SK-N-SH (cell line): ENCODE data around the gene CAMSAP1. TPM values are rescaled to one million over a fixed set of nuclear protein-coding genes. Genes with fewer than 3 reads are reported as not detected.

Experiments
- CTCF ChIA-PET: fragments of 300-600, 350-600 bp; formaldehyde crosslinking; extraction: SDS; loops from one replicate; lab custom pipeline; 2021; lab: Yijun Ruan, JAX
- POLR2A ChIA-PET: fragments of 350-600 bp; sonication (Branson Sonifier 250); formaldehyde crosslinking; extraction: SDS; loops from one replicate; lab custom pipeline; 2020; ENCODE audit warnings: antibody characterized with exemption, inconsistent platforms; lab: Yijun Ruan, JAX
- DNase-seq: peaks from one replicate; pipeline ENCODE4 v3.0.0; 2012
- H2AFZ ChIP-seq: fragments of 200-600 bp; sonication (generic); 2 replicates; pipeline ENCODE4 v1.8.1; 2016; ENCODE audit warnings: antibody characterized with exemption, mild to moderate bottlenecking, low read depth
- H3F3A ChIP-seq: fragments of 200-600 bp; sonication (generic); replicated peaks from 2 replicates; pipeline ENCODE3; 2016; ENCODE audit warnings: antibody characterized with exemption, mild to moderate bottlenecking; ENCODE audit not compliant: insufficient read depth
- H3K27ac ChIP-seq, 2 experiments: fragments of 200-500 bp in 1 of 2; fragments of 200-600 bp in 1 of 2; sonication (Bioruptor generic) in 1 of 2; sonication (generic), shearing (Covaris generic) in 1 of 2; 2 replicates each; pipeline versions ENCODE4 v1.5.1 to v1.6.1; 2014 to 2016; ENCODE audit warnings: low read depth in 2 of 2, inconsistent platforms in 1 of 2, low read length in 1 of 2, mild to moderate bottlenecking in 1 of 2, mixed read lengths in 1 of 2
- H3K27me3 ChIP-seq: fragments of 200-600 bp; sonication (generic), shearing (Covaris generic); 2 replicates; pipeline ENCODE4 v1.6.1; 2016; ENCODE audit warnings: mixed run types; ENCODE audit not compliant: insufficient read depth
- H3K36me3 ChIP-seq, 2 experiments: fragments of 200-500 bp in 1 of 2; fragments of 200-600 bp in 1 of 2; sonication (Bioruptor generic) in 1 of 2; sonication (generic) in 1 of 2; replicated peaks in 1 of 2; 2 replicates each; pipeline versions ENCODE3 to v1.5.1; 2014 to 2016; ENCODE audit warnings: low read length in 1 of 2, mild to moderate bottlenecking in 1 of 2; ENCODE audit not compliant: insufficient read depth in 2 of 2, control insufficient read depth in 1 of 2
- H3K4me1 ChIP-seq, 2 experiments: fragments of 200-500 bp in 1 of 2; fragments of 200-600 bp in 1 of 2; sonication (Bioruptor generic) in 1 of 2; sonication (generic), shearing (Covaris generic) in 1 of 2; 2 replicates each; pipeline versions ENCODE4 v1.5.1 to v1.6.1; 2014 to 2016; ENCODE audit warnings: low read depth in 1 of 2, low read length in 1 of 2, mixed run types in 1 of 2; ENCODE audit not compliant: insufficient read depth in 2 of 2, control insufficient read depth in 1 of 2
- H3K4me2 ChIP-seq: fragments of 200-600 bp; sonication (generic), shearing (Covaris generic); 2 replicates; pipeline ENCODE4 v1.6.1; 2017; ENCODE audit warnings: mixed run types
- H3K4me3 ChIP-seq, 2 experiments: fragments of 200-500 bp in 1 of 2; fragments of 200-600 bp in 1 of 2; sonication (Bioruptor generic) in 1 of 2; sonication (generic), shearing (Covaris generic) in 1 of 2; 2 replicates each; pipeline versions ENCODE4 v1.5.1 to v1.8.1; 2014 to 2016; ENCODE audit warnings: low read depth in 2 of 2, inconsistent platforms in 1 of 2, low read length in 1 of 2, mild to moderate bottlenecking in 1 of 2, mixed read lengths in 1 of 2, moderate library complexity in 1 of 2
- H3K79me2 ChIP-seq: fragments of 200-600 bp; sonication (generic); 2 replicates; pipeline ENCODE4 v1.8.1; 2017; ENCODE audit warnings: mild to moderate bottlenecking; ENCODE audit not compliant: insufficient read depth
- H3K9ac ChIP-seq: fragments of 200-600 bp; sonication (generic); 2 replicates; pipeline ENCODE4 v1.6.1; 2017; ENCODE audit warnings: mixed run types
- H3K9me2 ChIP-seq: fragments of 200-600 bp; sonication (generic); 2 replicates; pipeline ENCODE4 v1.6.1; 2017; ENCODE audit warnings: mixed run types
- H3K9me3 ChIP-seq: fragments of 200-600 bp; sonication (generic); 2 replicates; pipeline ENCODE4 v1.6.1; 2017; ENCODE audit warnings: mixed run types, mild to moderate bottlenecking, moderate library complexity
- H4K20me1 ChIP-seq: fragments of 200-600 bp; sonication (generic); 2 replicates; pipeline ENCODE4 v1.6.1; 2017; ENCODE audit warnings: mild to moderate bottlenecking, mixed run types; ENCODE audit not compliant: insufficient read depth
- CTCF ChIP-seq: fragments of 200-600 bp; sonication (generic); IDR thresholded peaks from 2 replicates; pipeline ENCODE4 v1.6.1; 2017; ENCODE audit warnings: antibody characterized with exemption, mild to moderate bottlenecking, moderate library complexity
- EP300 ChIP-seq, 2 experiments: IDR thresholded peaks; 2 replicates each; pipeline versions ENCODE4 v1.4.0 to v1.6.1; 2012; ENCODE audit warnings: borderline replicate concordance in 1 of 2, low read depth in 1 of 2, low read length in 1 of 2
- GATA2 ChIP-seq: sonication (generic); formaldehyde crosslinking; IDR thresholded peaks from 2 replicates; pipeline ENCODE4 v1.5.0; 2020; ENCODE audit warnings: mild to moderate bottlenecking, missing genetic modification reagents
- IRF3 ChIP-seq: fragments of 150-350 bp; IDR thresholded peaks from 2 replicates; pipeline ENCODE4 v1.6.1; 2016; ENCODE audit warnings: mild to moderate bottlenecking, low read depth, low read length
- MAX ChIP-seq: IDR thresholded peaks from 2 replicates; pipeline ENCODE4 v1.4.0; 2012; ENCODE audit warnings: low read depth
- POLR2AphosphoS5 ChIP-seq: IDR thresholded peaks from 2 replicates; pipeline ENCODE4 v1.6.1; 2012; ENCODE audit warnings: low read depth, low read length
- SMC3 ChIP-seq: IDR thresholded peaks from 2 replicates; pipeline ENCODE4 v1.6.1; 2012; ENCODE audit warnings: low read depth, low read length, improper control_type of control experiment
- TCF12 ChIP-seq: IDR thresholded peaks from 2 replicates; pipeline ENCODE4 v1.4.0; 2012
- USF2 ChIP-seq: fragments of 150-350 bp; IDR thresholded peaks from 2 replicates; pipeline ENCODE4 v1.6.1; 2017; ENCODE audit warnings: antibody characterized with exemption, low read length, low read depth, borderline replicate concordance
- WGBS: methylation state at CpG from one replicate; pipeline ENCODE4 v1.1.6; 2017; ENCODE audit warnings: low lambda C conversion rate; 5-methylcytosine and 5-hydroxymethylcytosine counted together
- polyA plus RNA-seq, 3 experiments: library from polyadenylated mRNA; depleted of rRNA; stranded (reverse); fragments of >200 nt; gene quantifications; 2 replicates each; pipeline ENCODE4 v1.2.3, GENCODE V29; 2012

The CAMSAP1 gene
- polyA plus RNA-seq, 1 of the 3 experiments (the other 2 are of a cell fraction), result 8.9 TPM

GRCh38 chr9:135848341-135849047 is 58.9 kb downstream of the CAMSAP1 start:
- TF ChIP-seq USF2 (no peak), GATA2 (CRISPR knock-in tag) (peak; percentile 71)
- peaks cover 2% of the 10 kb centered on the region; the same call in 1 of the 2 replicates for H3K9me3 ChIP-seq
- peak; percentile 48 for DNase-seq
- H2AFZ ChIP-seq, result no peak overlapping the region
- ChIA-PET CTCF (interaction anchor here (1.1 to 2.3 kb wide), 4 partner anchors 8 to 119 kb away, joined by 3 to 20 read pairs (median 4); no protein-coding TSS in a partner anchor), POLR2A (no interaction called here)
- H4K20me1 ChIP-seq, result peaks cover 11% of the 10 kb centered on the region; the same call in 1 of the 2 replicates
- peaks cover 3% of the 10 kb centered on the region for H3F3A ChIP-seq
- H3K4me3 ChIP-seq, result no peak overlapping the region
- peaks cover 6 to 12% of the 10 kb centered on the region in 2 experiments; a peak in 2 of 4 replicates for H3K4me1 ChIP-seq
- no peak overlapping the region for H3K4me2 ChIP-seq
- peak overlapping the region in 1 of 2 experiments; percentile 56; a peak in 2 of 4 replicates for H3K27ac ChIP-seq
- no peaks in the 10 kb centered on the region for H3K9me2 ChIP-seq
- H3K27me3 ChIP-seq, result no peaks in the 10 kb centered on the region
- H3K9ac ChIP-seq, result no peak overlapping the region
- WGBS, result 91% methylated on average over 13 of the region's 13 CpGs
- H3K36me3 ChIP-seq, result peaks cover 38 to 45% of the 10 kb centered on the region in 2 experiments
- H3K79me2 ChIP-seq, result peaks cover 41% of the 10 kb centered on the region

GRCh38 chr9:135847833-135848232 is 59.5 kb downstream of the CAMSAP1 start:
- Histone ChIP-seq H3K36me3 (peaks cover 36 to 38% of the 10 kb centered on the region in 2 experiments), H3K4me3 (no peak overlapping the region), H4K20me1 (peaks cover 11% of the 10 kb centered on the region; the same call in 1 of the 2 replicates), H3K4me2 (no peak overlapping the region), H3K27me3 (no peaks in the 10 kb centered on the region), H3K9ac (no peak overlapping the region), H3F3A (peaks cover 3% of the 10 kb centered on the region)
- CTCF ChIA-PET, result interaction anchor here (1.4 to 2.3 kb wide), 2 partner anchors 17 to 120 kb away, joined by 4 to 20 read pairs; no protein-coding TSS in a partner anchor
- TF ChIP-seq MAX (no peak), EP300 (IDR thresholded peaks at IDR 0.05; ENCODE audit: borderline replicate concordance in 1 of 2, low read depth in 1 of 2, low read length in 1 of 2) (no peak), CTCF (no peak), IRF3 (no peak), POLR2AphosphoS5 (no peak), TCF12 (no peak), SMC3 (no peak)
- TF ChIP-seq, all 33 proteins: peak for 0
- no peaks in the 10 kb centered on the region for H3K9me2 ChIP-seq
- no peak overlapping the region for H2AFZ ChIP-seq
- peaks cover 6 to 12% of the 10 kb centered on the region in 2 experiments; a peak in 2 of 4 replicates for H3K4me1 ChIP-seq
- H3K79me2 ChIP-seq, result peaks cover 47% of the 10 kb centered on the region
- 46% methylated on average over 1 of the region's 1 CpG for WGBS
- POLR2A ChIA-PET, result no interaction called here
- no peak overlapping the region for H3K27ac ChIP-seq
- no peak for DNase-seq
- H3K9me3 ChIP-seq, result peaks cover 2% of the 10 kb centered on the region; the same call in 1 of the 2 replicates
